A204.1 (cell line): ENCODE results near the gene ALX4.
A peak's percentile ranks its signal among the peaks of the same experiment; 100 is the strongest.

ENCODE experiments used
- FAIRE-seq: peaks from 2 replicates; lab custom pipeline; 2012; peaks lifted over from hg19 to GRCh38; lab: Jason Lieb, UNC

The ALX4 gene

DNA sequence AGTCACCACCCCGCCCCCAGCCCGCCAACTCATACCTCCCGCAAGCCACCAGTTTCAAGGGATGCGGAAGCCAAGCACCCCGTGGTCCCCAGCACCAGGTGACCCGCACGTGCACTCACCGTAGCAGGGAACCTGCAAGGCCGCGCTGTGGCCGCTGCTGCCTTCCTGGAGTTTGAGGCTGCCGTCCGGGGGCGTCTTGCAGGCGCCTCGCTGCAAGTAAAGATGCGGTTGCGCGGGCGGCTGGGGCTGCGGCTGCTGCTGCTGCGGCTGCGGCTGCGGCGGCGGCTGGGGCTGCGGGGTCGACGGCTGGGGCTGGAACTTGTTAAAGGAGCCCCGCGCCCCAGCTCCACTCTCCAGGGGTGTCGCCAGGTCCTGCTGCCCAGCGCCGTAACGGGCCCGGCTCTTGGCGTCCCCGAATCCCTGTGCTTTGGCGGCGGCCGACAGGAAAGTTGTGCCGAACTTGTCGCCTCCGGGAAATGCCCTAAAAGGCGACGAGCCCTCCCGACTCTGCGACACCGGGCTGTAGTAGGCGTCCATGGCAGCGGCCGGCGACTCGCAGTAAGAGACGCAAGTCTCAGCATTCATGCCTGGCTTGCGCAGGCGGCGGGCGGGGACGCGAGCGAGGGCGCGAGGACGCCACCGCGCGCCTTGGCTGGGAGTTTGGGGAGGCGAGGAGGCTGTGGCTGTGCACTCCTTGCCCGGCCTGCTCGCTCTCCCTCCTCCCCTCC, at the start of gene ALX4:
Gene ALX4, minus strand, starts transcription at position 662 of the 728 bp plus-strand sequence. Its CDS starts 77 bp downstream, at position 585.
- FAIRE-seq: no peak

DNA sequence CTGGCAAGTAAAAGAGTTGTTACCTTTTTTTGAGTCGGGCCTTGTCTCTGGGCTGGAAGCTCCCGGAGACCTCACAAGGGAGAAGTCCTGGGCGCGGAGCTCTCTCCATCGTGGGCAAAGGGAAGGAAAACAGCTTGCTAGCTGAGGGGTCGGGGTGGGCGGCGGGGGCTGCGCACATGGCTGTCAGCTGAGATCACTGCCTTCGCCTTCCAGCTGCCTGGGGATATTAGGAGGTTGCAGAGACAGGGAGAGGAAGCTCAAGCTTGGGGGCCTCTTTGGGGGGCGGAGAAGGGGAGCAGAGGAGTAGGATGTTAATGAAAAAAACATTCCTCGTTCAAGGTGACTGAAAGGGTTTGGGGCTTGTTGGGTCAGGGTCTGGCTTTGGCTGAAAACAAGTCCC, 49.2 kb upstream of the ALX4 start:
- no peak for FAIRE-seq

DNA sequence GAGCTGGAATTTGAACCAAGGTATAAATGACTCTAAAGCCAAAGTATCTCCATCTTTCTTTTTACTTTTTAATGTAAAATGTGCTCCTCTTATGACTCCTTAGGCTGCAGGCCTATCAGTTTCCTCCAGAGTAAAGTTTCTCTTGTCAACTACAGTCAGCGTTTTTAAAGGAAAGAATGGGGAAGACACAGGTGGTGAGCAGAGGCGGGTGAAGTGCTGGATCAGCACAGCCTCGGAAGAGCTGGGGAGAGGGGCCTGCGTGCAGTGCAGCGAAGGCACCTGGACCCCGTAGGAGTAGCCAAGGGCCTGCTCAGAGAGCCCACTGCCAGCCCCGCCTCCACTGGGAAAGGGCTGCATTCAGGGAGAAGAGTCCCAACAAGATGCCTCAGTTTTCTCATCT, 48.8 kb upstream of the ALX4 start:
- no peak for FAIRE-seq

DNA sequence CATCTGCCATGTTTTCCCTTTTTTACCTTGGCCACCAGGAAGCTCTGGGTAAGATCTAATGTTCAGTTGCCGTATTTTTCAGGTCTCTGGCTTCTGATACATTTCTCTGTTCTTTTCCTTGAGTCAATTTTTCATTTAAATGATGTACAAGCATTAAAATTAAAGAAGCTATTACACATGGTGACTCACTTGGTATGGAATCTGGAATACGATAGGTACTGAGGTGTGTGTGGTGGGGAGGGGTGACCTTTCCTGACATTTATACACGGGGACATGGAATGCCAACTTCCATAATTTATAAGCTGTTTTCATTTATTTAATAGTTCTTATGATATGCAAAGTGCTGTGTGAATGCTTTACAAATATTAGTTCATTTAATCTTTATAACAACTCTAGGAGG, 47.8 kb upstream of the ALX4 start:
- FAIRE-seq: no peak

DNA sequence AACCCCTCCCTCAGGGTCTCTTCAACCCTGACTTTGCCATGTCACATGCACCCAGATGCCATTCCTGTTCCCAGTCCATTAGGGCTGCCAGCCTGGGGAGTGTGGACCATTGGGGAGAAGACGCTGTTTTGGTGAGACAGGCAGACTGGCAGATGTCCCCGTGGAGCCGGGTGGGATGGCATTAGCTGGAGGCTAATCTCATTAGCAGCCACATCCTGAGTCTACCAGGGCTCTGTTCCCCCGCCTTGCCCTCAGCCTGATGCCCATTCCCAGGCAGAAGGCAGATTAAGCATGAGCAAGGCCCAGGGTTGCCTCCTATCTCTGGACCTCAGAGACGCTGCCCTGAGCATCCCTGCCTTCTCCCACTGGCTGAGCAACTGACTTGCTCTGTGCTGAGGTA, 46.4 kb upstream of the ALX4 start:
- no peak for FAIRE-seq

DNA sequence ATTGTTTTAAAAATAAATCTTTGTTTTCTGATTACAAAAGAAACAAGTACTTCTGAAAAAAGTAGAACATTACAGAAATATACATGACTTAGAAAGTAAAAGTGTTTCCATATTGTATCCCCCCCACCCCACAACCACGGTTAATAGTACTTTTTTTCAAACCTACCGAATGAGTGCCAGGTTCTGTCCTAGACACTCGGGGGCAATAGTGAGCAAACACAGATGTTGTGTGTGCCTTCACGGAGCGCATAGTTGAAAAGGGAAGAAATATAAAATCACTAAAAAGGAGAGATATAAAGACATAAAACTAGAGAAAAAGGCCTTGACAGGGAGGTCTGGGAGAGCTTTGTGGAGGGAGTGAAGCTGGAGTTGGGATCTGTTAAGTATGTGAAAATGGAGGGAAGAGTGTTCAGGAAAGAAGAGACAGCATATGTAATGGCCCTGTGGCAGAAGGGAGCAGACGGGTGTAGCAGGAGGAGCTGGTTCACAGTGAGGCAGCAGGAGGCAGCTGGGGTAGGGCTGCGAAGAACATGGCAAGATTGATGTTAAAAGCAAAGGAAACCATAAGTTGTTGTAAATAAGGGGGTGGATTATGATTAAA, 42.1 kb upstream of the ALX4 start:
- FAIRE-seq: peak; percentile 21

DNA sequence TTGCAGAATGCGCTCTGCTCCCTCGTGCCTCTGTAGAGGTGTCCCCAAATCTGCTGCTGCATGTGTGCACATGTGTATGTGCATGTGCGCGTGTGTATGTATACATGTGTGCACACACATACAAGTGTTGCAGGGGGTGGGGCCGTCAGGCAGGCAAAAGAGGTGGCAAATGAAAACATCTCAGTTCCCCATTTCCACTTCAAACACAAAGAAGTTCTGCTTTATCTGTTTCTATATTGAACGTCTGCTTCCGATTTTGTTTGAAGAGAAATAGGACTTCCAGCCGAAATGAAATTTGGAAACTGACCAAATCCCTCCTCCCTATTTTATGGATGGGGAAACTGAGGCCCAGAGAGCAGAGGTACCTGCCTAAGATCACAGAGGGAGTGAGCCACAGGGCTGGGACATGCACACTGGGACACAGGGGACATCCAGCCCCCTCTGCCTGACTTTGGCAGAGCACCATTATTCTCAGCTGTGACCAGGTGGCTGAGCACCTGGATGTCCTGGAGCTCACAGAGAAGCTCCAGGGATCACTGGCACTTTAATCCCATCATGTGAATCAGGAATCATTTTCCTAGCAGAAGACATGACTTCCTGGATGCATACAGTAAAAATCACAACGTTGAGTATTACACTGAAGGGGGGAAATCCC, 41.2 kb upstream of the ALX4 start:
- FAIRE-seq: no peak

DNA sequence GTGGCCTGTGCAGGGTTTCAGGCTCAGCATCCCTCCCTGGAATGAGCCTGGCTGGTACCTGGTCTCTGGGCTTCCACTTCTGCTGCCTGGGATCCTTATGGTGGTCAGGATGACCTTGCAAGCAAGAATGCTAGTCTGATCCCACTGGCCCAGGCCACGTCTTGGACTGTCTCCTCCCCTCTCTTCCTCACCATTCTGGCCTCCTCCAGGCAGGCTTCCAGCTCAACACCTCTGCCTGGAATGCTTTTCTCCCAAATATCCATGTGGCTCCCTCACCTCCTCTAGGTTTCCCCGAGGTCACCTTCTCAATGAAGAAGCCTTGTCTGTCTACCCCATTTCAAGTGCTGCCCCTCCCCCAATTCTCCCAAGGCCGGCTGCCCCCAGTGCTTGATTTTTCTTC, 39.4 kb upstream of the ALX4 start:
- no peak for FAIRE-seq

DNA sequence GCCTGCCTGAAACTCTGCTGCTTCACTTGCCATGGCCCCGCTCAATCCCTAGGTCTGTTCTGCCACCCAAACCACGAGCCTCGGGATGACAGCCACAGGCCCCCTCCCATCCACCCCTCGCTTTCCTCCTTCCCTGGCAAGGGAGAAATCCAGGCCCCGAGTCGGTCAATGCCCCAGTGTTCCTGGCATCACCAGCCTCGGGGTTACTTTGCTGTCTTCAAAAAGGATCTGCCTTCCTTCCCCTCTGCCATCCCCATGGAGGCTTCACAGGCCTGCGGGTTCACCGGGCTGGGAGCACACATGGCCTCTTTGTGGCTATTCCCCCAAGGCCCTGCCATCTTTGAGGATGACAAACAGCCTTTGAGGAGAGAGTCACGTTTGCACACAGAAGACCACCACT, 38.8 kb upstream of the ALX4 start:
- FAIRE-seq: no peak

DNA sequence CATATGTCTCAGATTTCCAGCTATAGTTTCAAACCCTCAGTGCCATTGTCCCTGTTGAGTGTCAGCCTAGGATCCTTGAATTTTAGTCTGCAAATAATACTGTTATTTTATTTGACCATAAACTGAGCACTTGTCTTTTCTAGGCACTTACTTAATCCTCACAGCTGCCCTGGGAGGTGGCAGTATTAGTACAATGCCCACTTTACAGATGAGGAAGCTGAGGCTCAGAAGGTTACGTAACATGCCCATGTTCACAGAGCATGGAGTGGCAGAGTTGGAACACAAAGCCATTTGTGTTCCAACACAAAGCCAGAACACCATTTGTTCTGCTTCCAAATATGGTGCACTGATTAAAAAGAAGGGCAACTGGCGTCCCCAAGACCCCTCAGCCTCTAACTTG, 38.2 kb upstream of the ALX4 start:
- FAIRE-seq: no peak

DNA sequence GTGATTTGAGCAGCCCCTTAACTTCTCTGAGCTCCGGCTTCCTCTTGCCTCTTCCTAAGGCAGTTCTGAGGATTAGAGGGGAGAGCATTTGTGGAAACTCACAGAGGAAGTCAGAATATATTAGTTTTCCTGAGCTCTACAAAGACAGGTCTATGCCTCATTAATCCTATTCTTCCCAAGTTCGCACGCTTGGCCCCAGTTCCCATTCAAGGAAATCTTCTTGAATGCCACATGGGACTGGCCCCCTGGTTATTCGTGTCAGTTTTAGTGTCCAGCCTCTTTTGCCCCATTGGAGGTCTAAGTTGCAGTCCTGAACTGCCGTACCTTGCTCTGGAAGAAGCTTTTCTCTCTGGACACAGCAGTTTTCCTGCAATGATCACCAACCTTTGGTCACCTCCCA, 37.6 kb upstream of the ALX4 start:
- FAIRE-seq: no peak

DNA sequence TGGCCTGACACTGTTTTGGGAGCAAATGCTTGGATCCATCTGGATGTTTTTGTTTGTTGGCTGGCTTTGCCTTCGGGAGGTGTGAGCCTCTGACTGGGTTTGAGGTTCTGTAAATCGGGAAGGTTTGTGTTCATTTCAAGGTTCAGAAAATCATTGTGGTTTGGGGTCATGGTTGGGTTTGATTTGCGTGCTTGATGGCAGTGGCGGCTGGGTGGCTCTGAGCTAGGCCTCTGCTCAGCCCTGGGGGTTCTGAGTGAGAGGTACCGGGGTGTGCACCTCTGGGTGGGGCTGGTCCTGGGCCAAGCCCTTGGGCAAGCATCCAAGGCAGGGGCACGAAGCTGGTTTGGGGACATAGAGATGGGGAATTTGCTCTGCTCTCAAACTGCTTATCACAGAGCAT, 37.0 kb upstream of the ALX4 start:
- no peak for FAIRE-seq

DNA sequence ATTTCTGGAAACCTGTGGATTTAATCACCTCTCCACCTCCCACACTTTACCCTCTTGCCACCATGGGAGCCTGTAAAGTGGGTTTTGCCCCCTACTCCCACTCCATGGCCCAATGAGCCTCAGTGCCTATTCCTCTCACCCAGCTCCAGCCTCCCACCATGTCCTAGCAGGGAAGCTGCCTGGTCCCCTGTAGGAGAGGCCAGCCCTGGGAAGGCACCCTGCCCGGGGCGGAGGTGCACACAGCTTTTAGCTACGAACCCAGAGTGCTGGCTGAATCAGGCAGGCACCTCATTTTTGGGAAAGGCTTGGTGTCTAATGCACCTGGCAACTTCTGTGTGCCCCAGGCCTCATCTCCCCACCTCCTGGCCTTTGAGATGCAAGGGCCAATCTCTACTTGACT, 35.8 kb upstream of the ALX4 start:
- no peak for FAIRE-seq

DNA sequence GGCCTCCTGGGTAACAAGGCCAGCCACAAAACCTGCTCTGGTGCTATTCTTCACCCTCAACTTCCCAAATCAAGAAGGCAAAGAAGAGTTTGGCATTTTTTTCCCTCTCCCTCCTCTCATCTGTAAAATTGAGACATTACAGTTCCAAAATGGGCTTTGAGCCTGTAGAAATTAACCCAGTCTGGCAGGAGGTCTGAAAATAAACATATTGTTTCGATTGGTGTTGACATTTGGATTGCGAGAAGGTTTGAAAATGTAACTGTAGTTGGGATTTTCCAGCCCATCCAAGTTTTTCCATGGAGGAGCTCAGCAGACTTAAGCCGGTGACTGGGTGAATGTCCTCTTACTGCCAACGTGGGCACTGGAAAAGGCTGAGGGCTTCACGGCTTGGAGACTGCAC, 35.0 kb upstream of the ALX4 start:
- no peak for FAIRE-seq

DNA sequence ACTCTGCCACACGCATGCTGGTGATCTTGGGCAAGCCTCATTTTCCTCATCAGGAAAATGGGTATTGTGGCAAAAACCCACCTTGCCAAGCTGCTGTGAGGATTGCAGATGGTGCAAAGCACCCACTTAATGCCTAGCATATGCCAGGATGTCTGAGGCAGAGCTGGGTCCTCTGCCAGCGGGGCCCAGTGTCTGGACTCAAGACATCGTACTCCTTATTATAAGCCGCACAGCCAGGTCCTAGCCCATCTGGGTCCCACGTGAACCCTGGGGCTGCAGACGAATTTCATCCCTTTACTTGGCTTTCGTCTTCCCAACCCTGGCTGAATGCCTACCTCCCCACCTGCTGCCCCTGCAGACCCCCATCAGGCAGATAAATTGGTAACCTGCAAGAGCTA, 34.5 kb upstream of the ALX4 start:
- no peak for FAIRE-seq

DNA sequence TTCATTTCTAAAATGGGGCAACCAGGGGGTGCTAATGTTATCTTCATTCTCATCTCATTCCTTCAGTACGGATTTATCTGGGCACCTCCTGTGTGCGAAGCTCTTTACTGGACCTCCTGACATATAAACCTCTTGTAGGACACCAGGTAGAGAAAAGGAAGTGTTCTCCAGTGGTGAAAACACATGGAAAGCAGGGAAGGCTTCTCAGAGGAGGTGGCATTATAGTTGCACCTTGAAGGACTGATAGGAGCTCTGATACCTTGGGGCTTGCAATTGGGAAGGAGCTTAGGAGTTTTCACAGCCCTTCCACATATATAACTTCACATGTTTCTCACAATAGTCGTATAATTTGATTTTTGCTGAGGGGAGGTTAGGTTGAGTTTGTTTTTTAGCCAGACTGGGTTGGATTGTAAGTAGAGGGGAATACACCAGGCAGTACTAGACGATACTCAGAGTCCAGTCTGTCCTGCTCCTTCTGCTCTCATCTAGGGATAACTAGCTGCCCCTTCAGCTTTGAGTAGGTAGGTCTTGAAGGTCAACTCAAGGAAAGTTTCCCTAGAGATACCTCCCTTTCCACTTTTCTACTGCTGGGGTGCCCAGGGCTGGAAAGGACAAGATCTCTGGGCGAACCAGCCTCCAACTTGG, 34.0 kb upstream of the ALX4 start:
- no peak for FAIRE-seq

DNA sequence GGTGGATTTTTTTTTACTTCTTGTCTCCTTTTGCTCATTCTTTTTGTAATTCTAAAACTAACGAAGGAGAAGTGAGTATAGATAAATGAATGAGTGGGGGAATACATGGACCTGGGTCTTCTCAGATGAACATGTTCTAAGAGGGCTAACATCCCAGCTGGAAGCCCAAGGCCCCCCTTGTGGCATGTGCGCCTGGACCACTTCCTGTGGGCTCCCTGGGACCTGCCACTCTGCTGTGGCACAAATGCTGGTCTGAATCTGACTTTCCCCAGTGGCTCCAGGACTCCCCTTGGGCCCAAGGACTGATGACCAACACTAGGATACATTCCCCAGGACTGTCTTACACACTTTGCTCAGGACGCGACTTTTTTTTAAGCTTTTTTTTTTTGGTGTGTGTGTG, 32.7 kb upstream of the ALX4 start:
- no peak for FAIRE-seq

DNA sequence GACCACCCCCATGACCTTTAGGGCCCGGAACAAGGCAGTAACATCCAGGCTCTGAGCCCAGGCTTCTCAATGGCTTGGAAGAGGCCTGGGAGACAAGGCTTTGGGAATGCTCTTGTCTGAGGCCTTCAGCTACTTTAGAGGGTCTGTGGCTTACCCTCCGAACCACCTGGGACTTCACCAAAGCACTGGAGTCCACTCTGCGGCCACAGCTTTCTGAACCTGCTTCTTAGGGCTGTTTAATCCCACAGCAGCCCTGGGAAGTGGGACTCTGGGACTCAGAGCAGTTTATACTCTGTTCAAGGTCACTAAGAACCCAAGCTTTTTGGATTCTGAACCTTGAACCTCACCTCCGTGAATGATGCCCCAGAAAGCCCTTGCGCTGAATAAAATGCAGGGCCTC, 30.7 kb upstream of the ALX4 start:
- no peak for FAIRE-seq

DNA sequence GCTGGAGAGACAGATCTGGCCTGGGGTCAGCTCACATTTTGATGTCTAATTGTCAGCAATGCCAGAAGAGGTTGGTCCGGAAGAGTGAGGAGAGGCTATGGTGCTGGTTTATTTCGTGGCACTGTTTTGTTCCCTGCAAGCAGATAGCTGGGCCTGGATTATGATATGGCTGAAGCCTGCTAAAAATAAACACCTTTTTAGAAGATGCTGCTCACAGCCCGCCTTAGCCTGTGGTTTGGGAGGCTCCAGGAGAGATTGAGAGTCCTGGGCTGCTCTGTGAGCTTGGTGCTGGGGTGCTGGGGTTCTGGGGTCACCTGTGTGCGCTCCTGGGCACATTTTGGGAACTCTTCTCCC, 29.6 kb upstream of the ALX4 start:
- no peak for FAIRE-seq

DNA sequence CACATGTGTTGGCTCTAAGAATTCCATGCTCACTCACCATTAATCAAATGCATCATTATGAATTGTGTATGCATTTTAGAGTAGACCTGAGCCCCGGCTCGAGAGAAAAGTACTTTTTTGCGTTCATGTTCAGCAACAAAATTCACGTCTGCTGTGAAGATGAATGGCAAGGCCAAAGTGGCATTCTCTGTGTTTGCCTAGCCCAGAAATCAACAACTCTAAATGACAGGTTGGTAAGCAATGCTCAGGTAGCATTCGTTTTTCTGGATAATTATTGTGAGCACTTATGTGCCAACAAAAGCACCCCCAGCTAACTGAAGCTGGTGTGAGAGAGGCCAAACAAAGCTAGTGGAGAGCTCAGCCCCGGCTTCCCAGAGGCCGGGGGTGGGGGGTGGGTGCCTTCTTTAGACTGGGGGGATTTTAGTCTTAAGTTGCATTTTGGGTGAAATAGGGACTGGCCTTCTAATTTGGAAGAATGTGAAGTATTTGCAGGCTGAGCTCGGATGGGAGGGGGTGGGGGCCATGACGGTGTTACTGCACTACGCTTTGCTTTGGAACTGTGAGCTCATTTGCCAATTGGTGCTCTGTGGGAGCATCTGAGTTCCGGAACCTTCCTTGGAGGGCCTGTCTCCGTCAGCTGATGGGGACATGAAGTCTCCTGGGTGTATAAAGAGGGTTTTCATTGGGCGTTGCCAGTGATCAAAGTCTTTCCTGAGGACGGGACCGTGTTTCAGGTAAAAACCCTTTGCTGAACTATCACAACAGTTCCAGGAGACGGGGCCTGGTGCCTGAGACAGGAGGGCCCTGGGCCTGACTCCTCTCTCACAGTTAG, 29.0 kb upstream of the ALX4 start:
- no peak for FAIRE-seq

DNA sequence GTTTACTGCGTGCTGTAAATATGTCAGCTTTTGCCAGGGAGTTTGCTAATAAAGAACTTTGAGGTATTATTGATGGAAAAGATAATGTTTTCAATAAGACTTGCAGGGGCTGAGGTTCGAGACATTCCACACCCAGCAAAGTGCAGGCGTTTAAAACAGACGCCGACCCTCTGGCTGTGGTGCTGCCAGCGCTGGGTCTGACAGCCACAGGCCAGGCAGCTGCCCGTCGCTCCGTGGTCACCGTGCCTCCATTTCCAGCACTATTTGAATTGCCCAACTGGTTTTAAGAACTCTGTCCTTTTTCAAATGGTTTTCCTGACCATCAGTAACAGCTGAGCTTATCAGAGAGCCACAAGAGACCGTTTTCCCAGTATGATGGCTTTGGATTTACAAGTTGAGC, 28.1 kb upstream of the ALX4 start:
- no peak for FAIRE-seq

DNA sequence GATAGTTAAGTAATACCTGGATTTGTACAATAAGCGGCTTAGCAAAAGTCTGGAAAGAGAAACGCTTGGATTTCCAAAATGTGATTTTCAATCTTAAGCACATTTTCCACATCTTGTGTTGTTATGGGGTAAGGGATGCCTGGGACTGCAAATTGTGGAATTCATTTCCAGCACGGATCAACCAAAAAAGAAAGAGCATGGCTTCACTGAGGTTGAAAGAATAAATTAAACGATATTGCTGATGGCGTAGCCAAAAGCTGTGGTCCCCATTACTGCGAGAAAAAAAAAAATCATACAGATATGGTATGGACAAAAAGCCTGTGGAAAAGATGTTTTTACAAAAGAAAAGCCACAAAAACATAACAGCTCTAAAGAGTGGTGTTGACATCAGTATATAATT, 26.0 kb upstream of the ALX4 start:
- no peak for FAIRE-seq
